HepG2 (cell line): ENCODE data around the gene DNAJB2. TPM values are rescaled to one million over a fixed set of nuclear protein-coding genes. Genes with fewer than 3 reads are reported as not detected.
A peak's percentile ranks its signal among the peaks of the same experiment; 100 is the strongest.

Source experiments
- ATAC-seq: fragments of 200-7000 bp; cut with Tn5 transposase; 3 replicates; pipeline ENCODE4 v1.9.1; 2020; ENCODE audit warnings: mild to moderate bottlenecking, moderate library complexity
- BruUV-seq: library from RNA; stranded (reverse); fragments of 400-500 nt; replicated peaks from 2 replicates; lab custom pipeline; 2021; lab: Mats Ljungman, UMichigan
- CTCF ChIA-PET: fragments of 300-600 bp; formaldehyde crosslinking; extraction: SDS; loops from one replicate; lab custom pipeline; 2021; ENCODE audit warnings: low total read pairs, inconsistent platforms, low intra/inter-chr PET ratio; lab: Yijun Ruan, JAX
- POLR2A ChIA-PET: fragments of 350-600 bp; sonication (Branson Sonifier 250); formaldehyde crosslinking; loops from one replicate; lab custom pipeline; 2020; ENCODE audit warnings: antibody characterized with exemption, inconsistent platforms; lab: Yijun Ruan, JAX
- DNase-seq: peaks from one replicate; pipeline ENCODE4 v3.0.0-alpha.2; 2015; ENCODE audit warnings: low spot score
- FAIRE-seq: peaks from 3 replicates; lab custom pipeline; 2011; peaks lifted over from hg19 to GRCh38; lab: Jason Lieb, UNC
- H2AFZ ChIP-seq: one replicate; pipeline ENCODE4 v1.6.1; 2011; ENCODE audit warnings: low read length, inconsistent platforms
- H3K27ac ChIP-seq: fragments of 300-600 bp; 3 replicates; pipeline ENCODE4 v1.8.0; 2011; ENCODE audit warnings: mixed run types, mild to moderate bottlenecking, mixed read lengths, low read length, inconsistent platforms; ENCODE audit not compliant: insufficient read depth; ENCODE audit errors: extremely low read length
- H3K27me3 ChIP-seq, 2 experiments: fragments of 200-600 bp in 1 of 2; 2 replicates in 1 of 2; 3 replicates in 1 of 2; pipeline versions ENCODE4 v1.6.0 to v1.8.0; 2011; ENCODE audit warnings: low read length in 2 of 2, mild to moderate bottlenecking in 2 of 2, moderate library complexity in 2 of 2, inconsistent platforms in 1 of 2; ENCODE audit not compliant: insufficient read depth in 2 of 2, control insufficient read depth in 1 of 2
- H3K36me3 ChIP-seq, 2 experiments: fragments of 200-600 bp in 1 of 2; replicated peaks in 1 of 2; 2 replicates in 1 of 2; 3 replicates in 1 of 2; pipeline versions ENCODE4 v1.5.1 to v1.8.0; 2011; ENCODE audit warnings: low read length in 2 of 2, inconsistent platforms in 1 of 2; ENCODE audit not compliant: insufficient read depth in 2 of 2, control insufficient read depth in 1 of 2
- H3K4me1 ChIP-seq: 2 replicates; pipeline ENCODE4 v1.5.1; 2012; ENCODE audit warnings: low read length, inconsistent platforms; ENCODE audit not compliant: insufficient read depth
- H3K4me2 ChIP-seq: 2 replicates; pipeline ENCODE4 v1.6.0; 2011; ENCODE audit warnings: low read depth, low read length, inconsistent platforms
- H3K4me3 ChIP-seq, 3 experiments: fragments of 200-600 bp in 1 of 3; sonication (generic), shearing (Covaris generic) in 1 of 3; replicated peaks in 1 of 3; 2 replicates each; pipeline ENCODE4 v1.5.1; 2011 to 2016; ENCODE audit warnings: low read length in 3 of 3, inconsistent platforms in 2 of 3, low read depth in 2 of 3, mild to moderate bottlenecking in 2 of 3, control low read depth in 1 of 3, mixed read lengths in 1 of 3; ENCODE audit not compliant: insufficient read depth in 1 of 3
- H3K79me2 ChIP-seq: one replicate; pipeline ENCODE4 v1.6.1; 2011; ENCODE audit warnings: low read length, inconsistent platforms; ENCODE audit not compliant: insufficient read depth
- H3K9ac ChIP-seq: 2 replicates; pipeline ENCODE4 v1.6.0; 2011; ENCODE audit warnings: mild to moderate bottlenecking, low read depth, low read length, inconsistent platforms; ENCODE audit not compliant: insufficient read depth
- H3K9me3 ChIP-seq: 2 replicates; pipeline ENCODE4 v1.5.1; 2012; ENCODE audit warnings: mild to moderate bottlenecking, low read length
- H4K20me1 ChIP-seq: 2 replicates; pipeline ENCODE4 v1.6.0; 2011; ENCODE audit warnings: inconsistent platforms, mild to moderate bottlenecking, low read length, moderate library complexity; ENCODE audit not compliant: insufficient read depth
- FOSL2 ChIP-seq: sonication (generic); formaldehyde crosslinking; IDR thresholded peaks from 2 replicates; pipeline ENCODE4 v1.4.0; 2020; ENCODE audit warnings: missing genetic modification reagents
- HNRNPLL ChIP-seq: fragments of 200-400 bp; formaldehyde crosslinking; IDR thresholded peaks from 2 replicates; pipeline ENCODE4 v1.6.1; 2017; ENCODE audit warnings: mild to moderate bottlenecking, low read depth, low read length; ENCODE audit not compliant: poor library complexity, severe bottlenecking
- MAZ ChIP-seq, 2 experiments: sonication (generic) in 1 of 2; formaldehyde crosslinking in 1 of 2; IDR thresholded peaks; 2 replicates each; pipeline versions ENCODE4 v1.5.0 to v1.6.1; 2012 to 2020; ENCODE audit warnings: low read depth in 2 of 2, mild to moderate bottlenecking in 2 of 2, borderline replicate concordance in 1 of 2, improper control_type of control experiment in 1 of 2, low read length in 1 of 2, missing genetic modification reagents in 1 of 2, moderate library complexity in 1 of 2
- PAX8 ChIP-seq: sonication (generic); formaldehyde crosslinking; IDR thresholded peaks from 2 replicates; pipeline ENCODE4 v1.8.0; 2022; ENCODE audit warnings: mild to moderate bottlenecking, missing genetic modification reagents, borderline replicate concordance
- TAF1 ChIP-seq: sonication (generic); formaldehyde crosslinking; IDR thresholded peaks from 2 replicates; pipeline ENCODE4 v1.4.0; 2020; ENCODE audit warnings: missing genetic modification reagents
- XRCC5 ChIP-seq: fragments of 200-400 bp; formaldehyde crosslinking; optimal IDR thresholded peaks from 2 replicates; pipeline ENCODE3; 2017; ENCODE audit warnings: mild to moderate bottlenecking, low read length
- ZBTB40 ChIP-seq, 2 experiments: fragments of 450-650 bp in 1 of 2; sonication (generic) in 1 of 2; formaldehyde crosslinking in 1 of 2; IDR thresholded peaks; 2 replicates each; pipeline versions ENCODE4 v1.6.1 to v1.8.0; 2016 to 2022; ENCODE audit warnings: antibody characterized with exemption in 1 of 2, mild to moderate bottlenecking in 1 of 2, missing genetic modification reagents in 1 of 2
- ZNF768 ChIP-seq: sonication (generic); formaldehyde crosslinking; IDR thresholded peaks from 2 replicates; pipeline ENCODE4 v1.4.0; 2020; ENCODE audit warnings: missing genetic modification reagents
- WGBS: methylation state at CpG from one replicate; pipeline ENCODE4 v1.1.6; 2017; ENCODE audit warnings: low lambda C conversion rate; 5-methylcytosine and 5-hydroxymethylcytosine counted together
- in situ Hi-C: cut with HindIII; loops from 2 replicates; pipeline ENCODE4 v1.10.0; 2017; ENCODE audit warnings: low pct_unique_long_range_greater_than_20kb; ENCODE audit not compliant: extremely low pct_ligation_motif_present
- intact Hi-C: fragments of 100-400 bp; cut with micrococcal nuclease; formaldehyde crosslinking; loops from one replicate; pipeline ENCODE4 v1.10.0; 2022; ENCODE audit not compliant: unreplicated experiment
- polyA plus RNA-seq, 8 experiments: library from polyadenylated mRNA; depleted of rRNA in 3 of 8; stranded (reverse) in 7 of 8; unstranded in 1 of 8; fragments of >200 nt; fragmentation: Illumina TruSeq in 4 of 8; extraction: Trizol in 4 of 8; gene quantifications; 2 replicates each; pipeline versions ENCODE4 v1.2.1 to v1.2.3, GENCODE V29; 2011 to 2016; ENCODE audit warnings: low read depth in 4 of 8, missing spikeins in 1 of 8, mixed read lengths in 1 of 8; ENCODE audit not compliant: insufficient read depth in 1 of 8
- total RNA-seq, 5 experiments: library from RNA; depleted of rRNA; stranded (reverse); fragments of >200 nt; fragmentation: Illumina TruSeq; extraction: Trizol; gene quantifications; 2 replicates each; pipeline ENCODE4 v1.2.3, GENCODE V29; 2016; ENCODE audit warnings: low read depth in 1 of 5

The DNAJB2 gene
- total and polyA plus RNA-seq, 2 of the 13 experiments (the other 11 are each of a cell fraction or from before 2014, with no cell fraction given): 21.3 to 31.1 TPM

GRCh38 chr2:219289537-219290361 is 10.6 kb downstream of the DNAJB2 start:
- DNase-seq (no peak), ATAC-seq (peak; percentile 10; the same call in 2 of the 3 replicates), FAIRE-seq (no peak)
- no TSS peak for BruUV-seq
- Histone ChIP-seq H3K79me2 (no peaks in the 10 kb centered on the region), H4K20me1 (no peaks in the 10 kb centered on the region), H3K27me3 (peaks cover 0 to 42% of the 10 kb centered on the region in 2 experiments; a peak in 4 of 5 replicates), H3K9me3 (no peaks in the 10 kb centered on the region), H3K9ac (no peak overlapping the region), H3K36me3 (peaks cover 0 to 2% of the 10 kb centered on the region in 2 experiments; a peak in 2 of 5 replicates), H3K4me2 (peak overlapping the region; percentile 28; the same call in 1 of the 2 replicates), H2AFZ (no peak overlapping the region), H3K4me3 (no peak overlapping the region), H3K4me1 (peaks cover 25% of the 10 kb centered on the region), H3K27ac (no peak overlapping the region)
- ChIA-PET CTCF (no interaction called here), POLR2A (interaction anchor here (1.3 to 1.7 kb wide), 2 partner anchors 11 to 40 kb away, joined by 3 to 4 read pairs; partner anchors contain the start of gene DNAJB2)
- in situ Hi-C loops: no loop called here
- 18% methylated on average over 16 of the region's 16 CpGs for WGBS
- intact Hi-C loops: loop anchor here (10.0 kb wide), 1 partner anchor 245 kb away; no protein-coding TSS in a partner anchor
- no peak for TF ChIP-seq PAX8
- no peak for TF ChIP-seq TAF1 (CRISPR knock-in tag)
- peak; percentile 15; the same call in 1 of the 2 replicates for TF ChIP-seq MAZ (IDR thresholded peaks at IDR 0.05; ENCODE audit: borderline replicate concordance, low read depth, low read length)
- TF ChIP-seq MAZ (CRISPR knock-in tag; IDR thresholded peaks at IDR 0.05; ENCODE audit: low read depth): no peak
- peak; percentile 55 for TF ChIP-seq HNRNPLL
- TF ChIP-seq XRCC5: peak; percentile 34
- peak; percentile 65 for TF ChIP-seq FOSL2
- peak; percentile 42; the same call in 1 of the 2 replicates for TF ChIP-seq ZNF768
- no peak for TF ChIP-seq ZBTB40 (IDR thresholded peaks at IDR 0.05)
- peak; percentile 64; the same call in 1 of the 2 replicates for TF ChIP-seq ZBTB40 (CRISPR knock-in tag; IDR thresholded peaks at IDR 0.05)
